ENCODE measurements around the gene BTNL3.
"Not testable (repeated sequence)": the region's sequence is repeated elsewhere in the genome, so short reads cannot be mapped to it uniquely, and the experiment has no call there.

Gene BTNL3

GRCh38 chr5:181045857-181046256 lies 57.2 kb downstream of the BTNL3 start:
- H3K4me3 ChIP-seq (ENCODE audit: low read depth, low read length), result not testable (repeated sequence)

GRCh38 chr5:181047288-181047687 lies 58.6 kb downstream of the BTNL3 start:
- H3K4me3 ChIP-seq (ENCODE audit: low read depth, low read length), result no peak overlapping the region

DNA sequence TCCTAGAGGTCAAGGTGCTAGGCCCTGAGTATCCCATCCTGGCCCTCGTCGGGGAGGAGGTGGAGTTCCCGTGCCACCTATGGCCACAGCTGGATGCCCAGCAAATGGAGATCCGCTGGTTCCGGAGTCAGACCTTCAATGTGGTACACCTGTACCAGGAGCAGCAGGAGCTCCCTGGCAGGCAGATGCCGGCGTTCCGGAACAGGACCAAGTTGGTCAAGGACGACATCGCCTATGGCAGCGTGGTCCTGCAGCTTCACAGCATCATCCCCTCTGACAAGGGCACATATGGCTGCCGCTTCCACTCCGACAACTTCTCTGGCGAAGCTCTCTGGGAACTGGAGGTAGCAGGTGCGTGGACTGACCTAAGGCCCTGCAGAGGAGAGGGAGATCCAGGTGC lies 59.3 kb downstream of the BTNL3 start:
- no peak overlapping the region for H3K4me3 ChIP-seq (ENCODE audit: low read depth, low read length)

DNA sequence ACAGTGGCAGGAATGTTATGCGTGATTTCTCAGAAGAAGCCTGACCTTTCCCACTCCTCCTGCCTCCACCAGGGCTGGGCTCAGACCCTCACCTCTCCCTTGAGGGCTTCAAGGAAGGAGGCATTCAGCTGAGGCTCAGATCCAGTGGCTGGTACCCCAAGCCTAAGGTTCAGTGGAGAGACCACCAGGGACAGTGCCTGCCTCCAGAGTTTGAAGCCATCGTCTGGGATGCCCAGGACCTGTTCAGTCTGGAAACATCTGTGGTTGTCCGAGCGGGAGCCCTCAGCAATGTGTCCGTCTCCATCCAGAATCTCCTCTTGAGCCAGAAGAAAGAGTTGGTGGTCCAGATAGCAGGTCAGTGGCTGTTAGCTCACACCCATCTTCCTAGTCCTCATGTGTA lies 61.4 kb downstream of the BTNL3 start:
- no peak overlapping the region for H3K4me3 ChIP-seq (ENCODE audit: low read depth, low read length)

DNA sequence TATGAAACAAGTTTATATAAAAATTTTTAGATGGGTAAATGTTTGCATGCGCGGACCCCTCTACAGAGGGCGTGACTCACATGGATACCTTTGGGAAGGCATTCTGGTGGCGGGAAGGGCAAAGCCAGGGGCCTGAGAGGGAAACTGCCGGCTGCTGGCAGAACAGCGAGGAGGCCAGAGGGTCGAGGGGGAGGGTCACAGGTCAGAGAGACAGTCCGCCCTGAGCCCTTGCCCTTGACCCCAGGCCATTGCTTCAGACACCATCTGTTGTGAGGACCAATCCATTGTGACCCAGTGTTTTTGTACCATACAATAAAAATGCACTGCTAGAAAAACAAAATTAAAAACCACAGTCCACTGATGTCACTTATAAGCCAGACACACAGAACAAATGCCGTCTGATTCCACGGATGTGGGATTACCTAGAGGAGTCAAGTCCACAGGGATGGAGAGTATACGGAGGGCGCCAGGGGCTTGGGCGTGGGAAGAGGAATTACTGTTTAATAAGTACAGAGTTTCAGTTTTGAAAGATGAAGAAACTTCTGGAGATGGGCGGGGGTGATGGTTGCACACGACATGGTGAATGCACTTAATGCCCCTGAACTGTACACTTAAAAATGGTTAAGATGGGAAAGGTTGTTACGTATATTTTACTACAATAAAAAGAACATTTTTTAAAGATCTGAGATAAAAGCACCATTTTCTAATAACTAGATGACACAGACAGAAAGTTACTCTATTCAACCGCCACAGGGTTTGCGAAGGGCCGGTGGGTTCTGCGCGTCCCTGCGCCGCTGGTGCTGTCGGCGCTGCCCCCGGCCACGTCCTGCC lies 63.4 kb downstream of the BTNL3 start:
- H3K4me3 ChIP-seq (ENCODE audit: low read depth, low read length), result peak overlapping the region; percentile 27

GRCh38 chr5:181052672-181053487 lies 64.2 kb downstream of the BTNL3 start:
- peak overlapping the region; percentile 63 for H3K4me3 ChIP-seq (ENCODE audit: low read depth, low read length)

- H3K4me3 ChIP-seq (ENCODE audit: low read depth, low read length), result peak overlapping the region; percentile 63
These were observed 65.0 kb downstream of the BTNL3 start for GRCh38 chr5:181053488-181054121.

DNA sequence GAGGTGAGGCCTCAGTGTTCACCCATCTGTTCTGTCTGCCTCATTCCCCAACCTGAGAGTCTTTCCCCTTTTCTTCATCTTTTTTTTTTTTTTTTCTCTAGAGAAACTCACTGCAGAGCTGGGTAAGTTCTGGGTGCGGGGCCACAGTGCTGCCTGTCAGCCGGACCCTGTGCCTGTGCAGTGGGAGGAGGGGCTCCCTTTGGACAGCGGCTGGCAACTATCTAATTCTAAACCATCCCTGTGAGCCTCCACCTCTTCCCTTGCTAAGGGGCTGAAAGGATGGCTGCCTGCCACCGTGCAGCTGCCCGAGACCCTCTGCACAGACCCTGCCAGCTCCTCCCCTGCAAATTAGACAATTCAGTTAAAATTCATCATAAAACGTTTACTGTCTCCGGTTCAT lies 65.5 kb downstream of the BTNL3 start:
- peak overlapping the region; percentile 63 for H3K4me3 ChIP-seq (ENCODE audit: low read depth, low read length)

DNA sequence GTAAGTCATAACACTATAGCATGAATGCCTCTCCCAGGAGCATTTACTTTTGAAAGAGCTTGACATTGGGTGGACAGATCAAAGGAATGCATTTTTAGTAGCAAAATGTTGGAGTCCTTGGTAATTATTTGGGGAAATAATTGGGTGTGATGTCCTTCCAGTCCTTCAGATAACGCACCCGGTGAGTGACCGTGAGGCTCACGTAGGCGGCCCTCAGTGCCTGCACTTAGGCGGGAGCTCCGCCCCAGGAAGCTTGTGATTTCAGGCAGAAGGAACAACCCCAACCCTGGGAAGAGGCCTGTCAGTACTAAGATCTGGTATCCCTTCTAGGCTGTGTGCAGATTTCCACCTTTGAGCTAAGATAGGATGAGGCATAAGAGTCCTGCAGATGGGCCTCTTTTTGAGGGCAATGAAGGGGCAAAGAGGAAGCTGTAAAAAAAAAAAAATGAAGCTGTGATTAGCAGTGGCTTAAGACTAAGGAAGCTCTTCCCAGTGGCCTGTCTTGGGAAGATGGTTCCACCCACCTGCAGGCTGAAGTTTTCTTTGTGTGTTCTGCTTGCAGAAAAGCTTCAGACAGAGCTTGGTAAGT lies 66.3 kb downstream of the BTNL3 start:
- H3K4me3 ChIP-seq (ENCODE audit: low read depth, low read length), result no peak overlapping the region
